Ishikawa (cell line): ENCODE data around the gene WFIKKN1.

Experiments used
- EP300 ChIP-seq: IDR thresholded peaks from 2 replicates; pipeline ENCODE4 v1.6.1; 2012; ENCODE audit warnings: borderline replicate concordance
- FOXM1 ChIP-seq: IDR thresholded peaks from 2 replicates; pipeline ENCODE4 v1.6.1; 2012; ENCODE audit warnings: low read depth, borderline replicate concordance
- NFIC ChIP-seq: IDR thresholded peaks from 2 replicates; pipeline ENCODE4 v1.6.1; 2012
- REST ChIP-seq: IDR thresholded peaks from 2 replicates; pipeline ENCODE4 v1.6.1; 2012; ENCODE audit warnings: low read depth, mild to moderate bottlenecking
- TAF1 ChIP-seq: IDR thresholded peaks from 2 replicates; pipeline ENCODE4 v1.6.1; 2012; ENCODE audit warnings: low read depth, mild to moderate bottlenecking
- TCF12 ChIP-seq: IDR thresholded peaks from 2 replicates; pipeline ENCODE4 v1.6.1; 2012; ENCODE audit warnings: low read depth
- TF ChIP-seq, protein P1 (sequence below): IDR thresholded peaks from 2 replicates; pipeline ENCODE4 v1.6.1; 2012

GRCh38 chr16:641326-642188 is 10.8 kb downstream of the WFIKKN1 start, which contains the start of gene MCRIP2:
- TF ChIP-seq NFIC (peak; percentile 25; the same call in 1 of the 2 replicates), TAF1 (peak; percentile 55; the same call in 1 of the 2 replicates), EP300 (no peak), REST (no peak), FOXM1 (no peak), TCF12 (peak; percentile 34; the same call in 1 of the 2 replicates)
- TF ChIP-seq, protein P1, sequence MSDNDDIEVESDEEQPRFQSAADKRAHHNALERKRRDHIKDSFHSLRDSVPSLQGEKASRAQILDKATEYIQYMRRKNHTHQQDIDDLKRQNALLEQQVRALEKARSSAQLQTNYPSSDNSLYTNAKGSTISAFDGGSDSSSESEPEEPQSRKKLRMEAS: peak; percentile 79
